ENCODE data around the gene ZNF583.

Gene ZNF583

DNA sequence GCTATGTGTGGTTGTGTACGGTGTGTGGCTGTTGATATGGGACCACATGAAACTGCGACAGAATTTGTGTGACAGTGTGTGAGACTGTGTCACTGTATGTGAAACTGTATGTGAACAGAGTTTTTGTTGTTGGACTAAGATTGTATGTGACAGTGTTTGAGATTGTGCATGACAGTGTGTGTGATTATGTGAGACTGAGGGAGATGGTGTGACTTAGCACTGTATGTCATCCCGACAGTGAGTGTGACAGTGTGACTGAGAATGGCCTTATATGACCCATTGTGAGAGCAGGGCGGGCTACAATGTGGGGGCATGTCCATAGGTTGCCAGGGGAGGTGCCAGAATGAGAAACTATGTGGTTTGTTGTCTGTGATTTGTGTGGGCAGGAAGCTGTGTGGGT lies 930 bp downstream of the ZNF583 start:
- Histone ChIP-seq H3K23ac (ENCODE audit: low read length in 2 of 2) (no peak overlapping the region), H2BK120ac (ENCODE audit: low read depth, low read length) (no peak overlapping the region), H2BK15ac (ENCODE audit: low read depth, poor library complexity, severe bottlenecking) (no peak overlapping the region), H4K8ac (ENCODE audit: low read length) (no peak overlapping the region), H3K9me3 (ENCODE audit: control insufficient read depth, low read length) (peaks cover 54% of the 10 kb centered on the region), H3K36me3 (ENCODE audit: control insufficient read depth in 1 of 2, insufficient read depth in 2 of 2, low read depth in 1 of 2, low read length in 2 of 2) (peaks cover 9 to 35% of the 10 kb centered on the region in 2 experiments), H2BK5ac (ENCODE audit: low read depth, low read length, poor library complexity, severe bottlenecking) (no peak overlapping the region), H2AK5ac (ENCODE audit: low read length, severe bottlenecking) (no peak overlapping the region), H3K4ac (ENCODE audit: low read depth in 1 of 2, low read length in 2 of 2) (no peak overlapping the region), H3K4me1 (ENCODE audit: control insufficient read depth, insufficient read depth, low read depth, low read length) (peaks cover 7% of the 10 kb centered on the region), H2AFZ (ENCODE audit: low read depth, low read length) (no peak overlapping the region), H2BK12ac (ENCODE audit: low read length in 2 of 2) (no peak overlapping the region), H3K4me2 (ENCODE audit: low read length, poor library complexity, severe bottlenecking) (no peak overlapping the region), H3K4me3 (ENCODE audit: insufficient read depth in 1 of 2, low read depth in 1 of 2, low read length in 2 of 2) (peak overlapping the region in 1 of 2 experiments; percentile 99), H3K27me3 (ENCODE audit: control insufficient read depth in 1 of 2, insufficient read depth in 1 of 2, low read length in 2 of 2) (no peaks in the 10 kb centered on the region), H3K9ac (ENCODE audit: low read length) (peak overlapping the region; percentile 93), H3K27ac (ENCODE audit: low read length, poor library complexity, severe bottlenecking) (no peak overlapping the region), H4K91ac (ENCODE audit: low read length) (no peak overlapping the region), H3K79me1 (replicated peaks; ENCODE audit: low read length, poor library complexity, severe bottlenecking) (peaks cover 18% of the 10 kb centered on the region), H3K14ac (ENCODE audit: low read length in 2 of 2) (no peak overlapping the region), H3K18ac (ENCODE audit: low read depth in 1 of 2, low read length in 2 of 2) (no peak overlapping the region)
- DNase-seq, result no peak
- 98% methylated on average over 4 of the region's 4 CpGs for WGBS

DNA sequence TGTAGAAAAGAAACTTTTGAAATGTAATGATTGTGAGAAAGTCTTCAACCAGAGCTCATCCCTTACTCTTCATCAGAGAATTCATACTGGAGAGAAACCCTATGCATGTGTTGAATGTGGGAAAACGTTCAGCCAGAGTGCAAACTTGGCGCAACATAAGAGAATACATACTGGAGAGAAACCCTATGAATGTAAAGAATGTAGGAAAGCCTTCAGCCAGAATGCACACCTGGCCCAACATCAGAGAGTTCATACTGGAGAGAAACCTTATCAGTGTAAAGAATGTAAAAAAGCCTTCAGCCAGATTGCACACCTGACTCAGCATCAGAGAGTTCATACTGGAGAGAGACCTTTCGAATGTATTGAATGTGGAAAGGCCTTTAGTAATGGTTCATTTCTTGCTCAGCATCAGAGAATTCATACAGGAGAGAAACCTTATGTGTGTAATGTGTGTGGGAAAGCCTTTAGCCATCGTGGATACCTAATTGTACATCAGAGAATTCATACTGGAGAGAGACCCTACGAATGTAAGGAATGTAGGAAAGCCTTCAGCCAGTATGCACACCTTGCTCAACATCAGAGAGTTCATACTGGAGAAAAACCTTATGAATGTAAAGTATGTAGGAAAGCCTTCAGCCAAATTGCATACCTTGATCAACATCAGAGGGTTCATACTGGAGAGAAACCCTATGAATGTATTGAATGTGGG lies 19.3 kb downstream of the ZNF583 start:
- peak overlapping the region in 1 of 2 experiments; percentile 67 for H3K4me3 ChIP-seq (ENCODE audit: insufficient read depth in 1 of 2, low read depth in 1 of 2, low read length in 2 of 2)
- H2BK120ac ChIP-seq (ENCODE audit: low read depth, low read length), result no peak overlapping the region
- no peak overlapping the region for H2AK5ac ChIP-seq (ENCODE audit: low read length, severe bottlenecking)
- H3K36me3 ChIP-seq (ENCODE audit: control insufficient read depth in 1 of 2, insufficient read depth in 2 of 2, low read depth in 1 of 2, low read length in 2 of 2), result peaks cover 0 to 54% of the 10 kb centered on the region in 2 experiments
- H3K4ac ChIP-seq (ENCODE audit: low read depth in 1 of 2, low read length in 2 of 2), result no peak overlapping the region
- no peak overlapping the region for H2BK15ac ChIP-seq (ENCODE audit: low read depth, poor library complexity, severe bottlenecking)
- no peak overlapping the region for H3K23ac ChIP-seq (ENCODE audit: low read length in 2 of 2)
- H2BK12ac ChIP-seq (ENCODE audit: low read length in 2 of 2), result no peak overlapping the region
- no peaks in the 10 kb centered on the region for H3K4me1 ChIP-seq (ENCODE audit: control insufficient read depth, insufficient read depth, low read depth, low read length)
- H3K79me1 ChIP-seq (replicated peaks; ENCODE audit: low read length, poor library complexity, severe bottlenecking), result no peaks in the 10 kb centered on the region
- H3K4me2 ChIP-seq (ENCODE audit: low read length, poor library complexity, severe bottlenecking), result no peak overlapping the region
- no peaks in the 10 kb centered on the region for H3K27me3 ChIP-seq (ENCODE audit: control insufficient read depth in 1 of 2, insufficient read depth in 1 of 2, low read length in 2 of 2)
- H3K14ac ChIP-seq (ENCODE audit: low read length in 2 of 2), result no peak overlapping the region
- H3K9me3 ChIP-seq (ENCODE audit: control insufficient read depth, low read length), result peaks cover 99% of the 10 kb centered on the region
- no peak overlapping the region for H3K18ac ChIP-seq (ENCODE audit: low read depth in 1 of 2, low read length in 2 of 2)
- peak; percentile 9 for DNase-seq
- no peak overlapping the region for H3K27ac ChIP-seq (ENCODE audit: low read length, poor library complexity, severe bottlenecking)
- no peak overlapping the region for H4K8ac ChIP-seq (ENCODE audit: low read length)
- H3K9ac ChIP-seq (ENCODE audit: low read length), result no peak overlapping the region
- H4K91ac ChIP-seq (ENCODE audit: low read length), result no peak overlapping the region
- H2AFZ ChIP-seq (ENCODE audit: low read depth, low read length), result no peak overlapping the region
- H2BK5ac ChIP-seq (ENCODE audit: low read depth, low read length, poor library complexity, severe bottlenecking), result no peak overlapping the region
- 97% methylated on average over 5 of the region's 5 CpGs for WGBS

DNA sequence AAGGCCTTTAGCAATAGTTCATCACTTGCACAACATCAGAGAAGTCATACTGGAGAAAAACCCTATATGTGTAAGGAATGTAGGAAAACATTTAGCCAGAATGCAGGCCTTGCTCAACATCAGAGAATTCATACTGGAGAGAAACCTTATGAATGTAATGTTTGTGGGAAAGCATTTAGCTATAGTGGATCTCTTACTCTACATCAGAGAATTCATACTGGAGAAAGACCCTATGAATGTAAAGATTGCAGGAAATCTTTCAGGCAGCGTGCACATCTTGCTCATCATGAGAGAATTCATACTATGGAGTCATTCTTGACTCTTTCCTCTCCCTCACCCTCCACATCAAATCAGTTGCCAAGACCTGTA lies 19.8 kb downstream of the ZNF583 start:
- Histone ChIP-seq H3K18ac (ENCODE audit: low read depth in 1 of 2, low read length in 2 of 2) (no peak overlapping the region), H3K36me3 (ENCODE audit: control insufficient read depth in 1 of 2, insufficient read depth in 2 of 2, low read depth in 1 of 2, low read length in 2 of 2) (peaks cover 0 to 49% of the 10 kb centered on the region in 2 experiments), H2BK120ac (ENCODE audit: low read depth, low read length) (no peak overlapping the region), H2AFZ (ENCODE audit: low read depth, low read length) (no peak overlapping the region), H2AK5ac (ENCODE audit: low read length, severe bottlenecking) (no peak overlapping the region), H3K27ac (ENCODE audit: low read length, poor library complexity, severe bottlenecking) (no peak overlapping the region), H3K4me1 (ENCODE audit: control insufficient read depth, insufficient read depth, low read depth, low read length) (no peaks in the 10 kb centered on the region), H3K79me1 (replicated peaks; ENCODE audit: low read length, poor library complexity, severe bottlenecking) (no peaks in the 10 kb centered on the region), H3K14ac (ENCODE audit: low read length in 2 of 2) (no peak overlapping the region), H2BK5ac (ENCODE audit: low read depth, low read length, poor library complexity, severe bottlenecking) (no peak overlapping the region), H3K4me3 (ENCODE audit: insufficient read depth in 1 of 2, low read depth in 1 of 2, low read length in 2 of 2) (peak overlapping the region in 1 of 2 experiments; percentile 67), H4K91ac (ENCODE audit: low read length) (no peak overlapping the region), H3K9ac (ENCODE audit: low read length) (no peak overlapping the region), H4K8ac (ENCODE audit: low read length) (no peak overlapping the region), H3K23ac (ENCODE audit: low read length in 2 of 2) (no peak overlapping the region), H3K4me2 (ENCODE audit: low read length, poor library complexity, severe bottlenecking) (no peak overlapping the region), H3K27me3 (ENCODE audit: control insufficient read depth in 1 of 2, insufficient read depth in 1 of 2, low read length in 2 of 2) (no peaks in the 10 kb centered on the region), H2BK12ac (ENCODE audit: low read length in 2 of 2) (no peak overlapping the region), H3K9me3 (ENCODE audit: control insufficient read depth, low read length) (peaks cover 98% of the 10 kb centered on the region), H2BK15ac (ENCODE audit: low read depth, poor library complexity, severe bottlenecking) (no peak overlapping the region), H3K4ac (ENCODE audit: low read depth in 1 of 2, low read length in 2 of 2) (no peak overlapping the region)
- DNase-seq, result no peak
- 63% methylated on average over 1 of the region's 1 CpG for WGBS

DNA sequence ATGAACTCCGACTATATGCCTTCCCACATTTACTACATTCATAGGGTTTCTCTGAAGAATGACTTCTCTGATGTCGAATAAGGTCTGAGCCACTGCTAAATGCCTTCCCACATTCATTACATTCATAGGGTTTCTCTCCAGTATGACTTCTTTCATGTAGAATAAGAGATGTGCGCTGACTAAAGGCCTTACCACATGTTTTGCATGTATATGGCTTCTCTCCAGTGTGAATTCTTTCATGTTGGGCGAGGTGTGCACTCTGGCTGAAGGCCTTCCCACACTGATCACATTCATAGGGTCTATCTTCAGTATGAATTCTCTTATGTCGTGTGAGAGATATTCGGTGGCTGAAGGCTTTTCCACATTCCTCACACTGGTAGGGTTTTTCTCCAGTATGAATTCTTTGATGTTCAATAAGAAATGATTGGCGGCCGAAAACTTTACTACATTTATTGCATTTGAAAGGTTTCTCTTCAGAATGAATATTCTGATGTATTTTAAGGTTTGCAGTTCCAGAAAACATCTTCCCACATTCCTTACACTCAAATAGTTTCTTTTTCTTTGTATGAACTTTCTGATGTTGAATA lies 37.2 kb downstream of the ZNF583 start:
- no peaks in the 10 kb centered on the region for H3K79me1 ChIP-seq (replicated peaks; ENCODE audit: low read length, poor library complexity, severe bottlenecking)
- H3K27ac ChIP-seq (ENCODE audit: low read length, poor library complexity, severe bottlenecking), result no peak overlapping the region
- no peak overlapping the region for H2BK120ac ChIP-seq (ENCODE audit: low read depth, low read length)
- H3K4me3 ChIP-seq (ENCODE audit: insufficient read depth in 1 of 2, low read depth in 1 of 2, low read length in 2 of 2), result peak overlapping the region in 1 of 2 experiments; percentile 42
- H4K8ac ChIP-seq (ENCODE audit: low read length), result no peak overlapping the region
- peaks cover 2 to 33% of the 10 kb centered on the region in 2 experiments for H3K36me3 ChIP-seq (ENCODE audit: control insufficient read depth in 1 of 2, insufficient read depth in 2 of 2, low read depth in 1 of 2, low read length in 2 of 2)
- H3K4ac ChIP-seq (ENCODE audit: low read depth in 1 of 2, low read length in 2 of 2), result no peak overlapping the region
- H3K27me3 ChIP-seq (ENCODE audit: control insufficient read depth in 1 of 2, insufficient read depth in 1 of 2, low read length in 2 of 2), result no peaks in the 10 kb centered on the region
- no peak overlapping the region for H2AK5ac ChIP-seq (ENCODE audit: low read length, severe bottlenecking)
- no peak overlapping the region for H2BK5ac ChIP-seq (ENCODE audit: low read depth, low read length, poor library complexity, severe bottlenecking)
- H2AFZ ChIP-seq (ENCODE audit: low read depth, low read length), result no peak overlapping the region
- H3K23ac ChIP-seq (ENCODE audit: low read length in 2 of 2), result no peak overlapping the region
- no peak overlapping the region for H3K9ac ChIP-seq (ENCODE audit: low read length)
- H3K9me3 ChIP-seq (ENCODE audit: control insufficient read depth, low read length), result peaks cover 84% of the 10 kb centered on the region
- H4K91ac ChIP-seq (ENCODE audit: low read length), result no peak overlapping the region
- no peak overlapping the region for H2BK12ac ChIP-seq (ENCODE audit: low read length in 2 of 2)
- H2BK15ac ChIP-seq (ENCODE audit: low read depth, poor library complexity, severe bottlenecking), result no peak overlapping the region
- DNase-seq, result no peak
- no peak overlapping the region for H3K18ac ChIP-seq (ENCODE audit: low read depth in 1 of 2, low read length in 2 of 2)
- 88% methylated on average over 4 of the region's 8 CpGs for WGBS
- no peak overlapping the region for H3K4me2 ChIP-seq (ENCODE audit: low read length, poor library complexity, severe bottlenecking)
- no peak overlapping the region for H3K14ac ChIP-seq (ENCODE audit: low read length in 2 of 2)
- no peaks in the 10 kb centered on the region for H3K4me1 ChIP-seq (ENCODE audit: control insufficient read depth, insufficient read depth, low read depth, low read length)

All from mesenchymal stem cell (in vitro differentiated cells and primary cell).